CD4-positive, alpha-beta T cell treated with Interleukin-17A for 1 hour (primary cell): Measurements from ENCODE around the gene PAIP2.

Experiments
- DNase-seq: peaks from one replicate; pipeline ENCODE4 v3.0.0-alpha.2; 2020

The PAIP2 gene

GRCh38 chr5:139414581-139415130, 73.0 kb downstream of the PAIP2 start:
- no peak for DNase-seq

- DNase-seq = no peak
Measured at GRCh38 chr5:139415221-139415861, 73.7 kb downstream of the PAIP2 start.

GRCh38 chr5:139415869-139416268, 74.2 kb downstream of the PAIP2 start:
- DNase-seq = no peak

- no peak for DNase-seq
Measured at GRCh38 chr5:139416651-139417050, 75.0 kb downstream of the PAIP2 start.

- DNase-seq = no peak
Measured at GRCh38 chr5:139417214-139417613, 75.6 kb downstream of the PAIP2 start.

GRCh38 chr5:139418793-139419192, 77.1 kb downstream of the PAIP2 start:
- no peak for DNase-seq
